HG03457 (cell line): ENCODE measurements around the gene OS9.
"Not testable (repeated sequence)": the region's sequence is repeated elsewhere in the genome, so short reads cannot be mapped to it uniquely, and the experiment has no call there.

Experiments used
- ATAC-seq: cut with Tn5 transposase; IDR thresholded peaks from one replicate; pipeline ENCODE4 v1.9.1; 2021; ENCODE audit warnings: moderate number of reproducible peaks; ENCODE audit not compliant: unreplicated experiment

OS9 gene

GRCh38 chr12:57694459-57695019, 607 bp downstream of the OS9 start:
- no peak for ATAC-seq

GRCh38 chr12:57695770-57696432, 2.0 kb downstream of the OS9 start:
- no peak for ATAC-seq

- ATAC-seq: no peak
These were observed 3.1 kb downstream of the OS9 start for GRCh38 chr12:57697076-57697475.

- ATAC-seq: no peak
These were observed 4.5 kb downstream of the OS9 start for GRCh38 chr12:57698414-57698813.

- ATAC-seq: no peak
These were observed 6.4 kb downstream of the OS9 start for GRCh38 chr12:57700317-57700716.

GRCh38 chr12:57707250-57707649, 13.3 kb downstream of the OS9 start:
- no peak for ATAC-seq

GRCh38 chr12:57708296-57708695, 14.4 kb downstream of the OS9 start:
- no peak for ATAC-seq

- no peak for ATAC-seq
These were observed 18.8 kb downstream of the OS9 start for GRCh38 chr12:57712701-57713100.

GRCh38 chr12:57713209-57713608, 19.3 kb downstream of the OS9 start:
- ATAC-seq: no peak

- ATAC-seq: not testable (repeated sequence)
These were observed 21.3 kb downstream of the OS9 start for GRCh38 chr12:57715036-57715748.

GRCh38 chr12:57715786-57716185, 21.9 kb downstream of the OS9 start:
- no peak for ATAC-seq

GRCh38 chr12:57716305-57716704, 22.4 kb downstream of the OS9 start:
- ATAC-seq: no peak

- no peak for ATAC-seq
These were observed 23.2 kb downstream of the OS9 start for GRCh38 chr12:57717131-57717530.

- ATAC-seq: no peak
These were observed 24.1 kb downstream of the OS9 start for GRCh38 chr12:57717846-57718640.

GRCh38 chr12:57718641-57719528, 25.0 kb downstream of the OS9 start:
- ATAC-seq: no peak

- ATAC-seq: no peak
These were observed 26.1 kb downstream of the OS9 start for GRCh38 chr12:57719777-57720605.

GRCh38 chr12:57720606-57721595, 27.0 kb downstream of the OS9 start:
- ATAC-seq: no peak

- ATAC-seq: not testable (repeated sequence)
These were observed 28.1 kb downstream of the OS9 start for GRCh38 chr12:57721846-57722608.
